BLaER1 treated with 17β-estradiol and CSF1 and Interleukin-3, amounts not matched to agents 10 nM and 100 nM (cell line): Measurements from ENCODE around the gene NKAIN4.

Experiments used
- H3K27ac ChIP-seq, 11 experiments: shearing (Covaris generic); formaldehyde crosslinking; 2 replicates each; pipeline ENCODE4 v1.8.1; 2022
- H3K27me3 ChIP-seq, 11 experiments: shearing (Covaris generic); formaldehyde crosslinking; 2 replicates each; pipeline ENCODE4 v1.8.1; 2022
- H3K36me3 ChIP-seq, 11 experiments: shearing (Covaris generic); formaldehyde crosslinking; 2 replicates each; pipeline ENCODE4 v1.8.1; 2022
- H3K4me1 ChIP-seq, 10 experiments: shearing (Covaris generic); formaldehyde crosslinking; 2 replicates each; pipeline ENCODE4 v1.8.1; 2022
- H3K4me2 ChIP-seq, 11 experiments: shearing (Covaris generic); formaldehyde crosslinking; 2 replicates each; pipeline ENCODE4 v1.8.1; 2022
- H3K4me3 ChIP-seq, 10 experiments: shearing (Covaris generic); formaldehyde crosslinking; 2 replicates each; pipeline ENCODE4 v1.8.1; 2022
- H3K9ac ChIP-seq, 11 experiments: shearing (Covaris generic); formaldehyde crosslinking; 2 replicates each; pipeline ENCODE4 v1.8.1; 2022
- H3K9me3 ChIP-seq, 11 experiments: shearing (Covaris generic); formaldehyde crosslinking; replicated peaks in 1 of 11; 2 replicates each; pipeline ENCODE4 v1.8.1; 2022
- H4K20me1 ChIP-seq, 11 experiments: shearing (Covaris generic); formaldehyde crosslinking; 2 replicates each; pipeline ENCODE4 v1.8.1; 2022
- Cebpa-rat ChIP-seq, 11 experiments: shearing (Covaris generic); IDR thresholded peaks; 2 replicates each; pipeline ENCODE4 v1.8.1; 2022

The NKAIN4 gene

DNA sequence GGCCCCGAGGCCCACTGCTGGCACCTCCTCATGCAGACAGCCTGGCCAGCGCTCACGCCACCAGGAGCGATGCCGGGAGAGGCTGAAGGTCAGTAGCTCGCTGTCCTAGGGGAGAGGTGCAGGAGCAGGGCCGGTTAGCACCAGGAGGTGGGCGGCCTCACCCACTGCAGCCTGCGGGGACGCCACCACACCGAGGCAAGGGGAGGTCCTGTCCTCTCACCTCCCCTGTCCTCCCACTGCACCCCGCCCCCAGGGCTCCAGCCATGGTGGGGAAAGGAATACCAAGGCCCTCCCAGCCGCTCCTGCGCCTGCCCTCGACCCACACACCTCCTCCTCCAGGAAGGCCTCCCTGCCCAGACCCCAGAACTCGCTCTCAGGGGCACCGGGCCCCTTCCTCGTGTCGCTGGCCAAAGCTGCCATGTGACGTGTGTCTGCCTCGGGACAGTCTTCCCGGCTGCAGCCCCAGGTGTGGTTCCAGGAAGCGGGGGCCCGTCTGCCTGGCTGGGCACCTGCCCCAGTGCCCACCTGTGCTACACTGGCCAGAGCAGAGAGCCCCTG, 6.5 kb downstream of the NKAIN4 start:
- peaks cover 37 to 99% (median 92%) of the 10 kb centered on the region in 10 experiments for H3K4me1 ChIP-seq
- H3K4me3 ChIP-seq = peak overlapping the region in 2 of 10 experiments; percentile 7 to 29; a peak in 3 of 20 replicates
- no peak for TF ChIP-seq Cebpa-rat (IDR thresholded peaks at IDR 0.05)
- H3K9ac ChIP-seq = peak overlapping the region in 4 of 11 experiments; percentile 1 to 54 (median 34); a peak in 5 of 22 replicates
- no peaks in the 10 kb centered on the region for H3K9me3 ChIP-seq
- peaks cover 0 to 5% (median 0%) of the 10 kb centered on the region in 11 experiments; a peak in 1 of 22 replicates for H3K36me3 ChIP-seq
- peaks cover 4 to 75% (median 11%) of the 10 kb centered on the region in 11 experiments; a peak in 21 of 22 replicates for H3K27me3 ChIP-seq
- peaks cover 0 to 74% (median 16%) of the 10 kb centered on the region in 11 experiments; a peak in 14 of 22 replicates for H4K20me1 ChIP-seq
- H3K4me2 ChIP-seq = peak overlapping the region; percentile 20 to 98 (median 92)
- H3K27ac ChIP-seq = peak overlapping the region in 2 of 11 experiments; percentile 2 to 9; a peak in 1 of 22 replicates

DNA sequence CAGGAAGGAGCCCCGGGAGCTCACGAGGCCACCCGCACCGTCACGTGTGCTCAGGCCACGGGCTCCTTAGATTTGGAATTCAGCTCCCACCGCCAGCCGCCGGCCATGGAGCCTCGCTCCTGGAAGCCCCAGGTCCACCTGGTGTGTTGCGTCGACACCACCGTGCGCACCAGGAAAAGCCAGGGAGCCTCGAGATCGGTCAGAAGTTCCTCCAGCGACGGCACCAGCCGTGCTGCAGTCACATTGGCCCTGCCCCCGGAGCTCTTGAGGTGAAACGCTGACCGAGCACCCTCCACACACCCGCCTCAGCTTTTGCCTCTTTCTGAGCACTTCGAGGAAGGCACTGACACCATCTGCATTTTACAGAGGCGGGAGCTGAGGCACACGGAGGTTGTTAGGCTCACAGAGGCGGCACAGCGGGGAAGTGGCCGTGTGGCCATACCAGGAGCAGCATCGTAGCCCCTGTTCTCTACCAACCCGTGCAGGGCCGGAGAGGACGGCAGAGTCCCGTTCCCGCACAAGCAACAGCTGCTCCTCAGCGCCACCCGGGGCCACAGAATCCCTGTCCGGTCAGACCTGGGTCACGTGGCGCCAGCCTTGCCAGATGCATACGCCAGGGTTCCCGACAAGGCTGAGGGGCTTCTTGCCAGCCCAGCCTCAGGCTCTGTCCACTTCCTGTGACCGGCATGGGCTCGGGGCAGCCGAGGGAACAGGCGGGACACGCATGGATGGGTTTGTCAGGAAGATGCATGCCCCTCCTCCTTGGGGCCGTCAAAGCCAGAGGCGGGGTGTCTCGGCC, 7.6 kb downstream of the NKAIN4 start:
- no peaks in the 10 kb centered on the region for H3K9me3 ChIP-seq
- H3K36me3 ChIP-seq = peaks cover 0 to 5% (median 0%) of the 10 kb centered on the region in 11 experiments; a peak in 1 of 22 replicates
- H3K4me2 ChIP-seq = peak overlapping the region; percentile 79 to 98 (median 94)
- H3K27me3 ChIP-seq = peaks cover 0 to 72% (median under 1%) of the 10 kb centered on the region in 11 experiments; a peak in 10 of 22 replicates
- H3K27ac ChIP-seq = 0 out of 22 replicates have a peak overlapping the region, but pooled peaks of 1 of the 11 experiments have one; percentile 8
- peak overlapping the region in 6 of 10 experiments; percentile 15 to 48 (median 29); a peak in 7 of 20 replicates for H3K4me3 ChIP-seq
- H3K4me1 ChIP-seq = peaks cover 33 to 99% (median 91%) of the 10 kb centered on the region in 10 experiments
- H4K20me1 ChIP-seq = peaks cover 0 to 67% (median 16%) of the 10 kb centered on the region in 11 experiments; a peak in 13 of 22 replicates
- no peak for TF ChIP-seq Cebpa-rat (IDR thresholded peaks at IDR 0.05)
- peak overlapping the region in 4 of 11 experiments; percentile 26 to 47 (median 37); a peak in 7 of 22 replicates for H3K9ac ChIP-seq

DNA sequence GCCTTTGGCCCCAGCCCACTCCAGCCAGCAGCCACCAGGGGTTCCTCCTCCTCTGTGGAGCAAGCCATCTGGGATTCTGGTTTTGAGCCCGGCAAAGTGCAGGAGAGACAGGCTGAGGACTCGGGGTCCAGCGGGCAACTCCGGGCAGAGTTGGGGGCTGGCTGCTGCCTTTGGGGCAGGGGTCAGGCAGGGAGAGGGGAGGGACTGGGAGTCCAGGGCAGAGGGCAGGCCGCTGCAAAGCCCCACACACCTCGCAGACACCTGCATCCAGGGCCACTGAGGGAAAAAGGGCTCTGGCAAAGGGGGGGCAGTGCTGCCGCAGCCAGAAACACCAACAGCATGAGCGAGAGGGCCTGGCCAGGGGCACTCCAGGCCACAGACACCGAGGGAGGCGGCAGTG, 9.8 kb downstream of the NKAIN4 start:
- no peak for TF ChIP-seq Cebpa-rat (IDR thresholded peaks at IDR 0.05)
- Histone ChIP-seq H3K27ac (no peak overlapping the region), H3K4me3 (no peak overlapping the region), H3K27me3 (peaks cover 0 to 63% (median 0%) of the 10 kb centered on the region in 11 experiments; a peak in 8 of 22 replicates), H3K9ac (no peak overlapping the region), H3K36me3 (peaks cover 0 to 5% (median 0%) of the 10 kb centered on the region in 11 experiments; a peak in 1 of 22 replicates), H4K20me1 (peaks cover 0 to 69% (median 16%) of the 10 kb centered on the region in 11 experiments; a peak in 13 of 22 replicates), H3K4me2 (peak overlapping the region in 5 of 11 experiments; percentile 54 to 76 (median 72); a peak in 6 of 22 replicates), H3K9me3 (no peaks in the 10 kb centered on the region), H3K4me1 (peaks cover 40 to 99% (median 91%) of the 10 kb centered on the region in 10 experiments)

DNA sequence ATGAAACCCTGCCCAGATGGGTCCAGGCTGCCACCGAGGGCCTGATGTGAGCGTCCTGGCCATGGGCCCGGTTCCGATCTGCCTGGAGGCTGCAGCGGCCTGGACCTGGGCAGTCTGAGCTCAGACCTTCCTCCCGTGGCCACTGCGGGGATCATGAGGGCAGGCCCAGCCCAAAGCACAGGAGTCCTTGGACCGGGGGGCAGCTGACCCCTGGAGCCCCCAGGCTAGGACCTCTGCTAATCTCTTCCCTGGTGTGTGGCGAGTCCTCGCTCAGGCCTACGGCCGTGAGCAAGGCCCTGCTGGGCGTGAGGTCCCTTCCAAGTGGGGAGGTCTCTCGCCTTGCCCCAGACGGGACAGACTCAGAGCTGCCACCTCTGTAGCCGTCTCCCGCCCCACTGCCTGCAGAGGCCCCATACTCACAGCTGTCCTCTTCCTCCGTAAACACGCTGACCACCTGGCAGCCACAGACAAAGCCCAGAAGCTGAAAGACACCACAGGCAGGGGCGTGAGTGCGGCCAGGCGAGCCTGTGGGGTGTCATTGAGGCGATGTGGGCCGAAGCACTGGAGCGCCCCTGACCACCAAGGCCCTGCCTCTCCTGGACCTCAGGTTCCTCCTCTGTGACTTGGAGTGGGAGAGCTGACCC, 10.5 kb downstream of the NKAIN4 start:
- Histone ChIP-seq H3K27ac (no peak overlapping the region), H3K4me2 (peak overlapping the region in 7 of 11 experiments; percentile 43 to 76 (median 71); a peak in 13 of 22 replicates), H3K4me3 (no peak overlapping the region), H4K20me1 (peaks cover 0 to 65% (median 11%) of the 10 kb centered on the region in 11 experiments; a peak in 13 of 22 replicates), H3K27me3 (peaks cover 0 to 56% (median 0%) of the 10 kb centered on the region in 11 experiments; a peak in 8 of 22 replicates), H3K4me1 (peaks cover 37 to 99% (median 91%) of the 10 kb centered on the region in 10 experiments), H3K9ac (no peak overlapping the region), H3K36me3 (peaks cover 0 to 5% (median 0%) of the 10 kb centered on the region in 11 experiments; a peak in 1 of 22 replicates), H3K9me3 (no peaks in the 10 kb centered on the region)
- TF ChIP-seq Cebpa-rat (IDR thresholded peaks at IDR 0.05) = no peak

DNA sequence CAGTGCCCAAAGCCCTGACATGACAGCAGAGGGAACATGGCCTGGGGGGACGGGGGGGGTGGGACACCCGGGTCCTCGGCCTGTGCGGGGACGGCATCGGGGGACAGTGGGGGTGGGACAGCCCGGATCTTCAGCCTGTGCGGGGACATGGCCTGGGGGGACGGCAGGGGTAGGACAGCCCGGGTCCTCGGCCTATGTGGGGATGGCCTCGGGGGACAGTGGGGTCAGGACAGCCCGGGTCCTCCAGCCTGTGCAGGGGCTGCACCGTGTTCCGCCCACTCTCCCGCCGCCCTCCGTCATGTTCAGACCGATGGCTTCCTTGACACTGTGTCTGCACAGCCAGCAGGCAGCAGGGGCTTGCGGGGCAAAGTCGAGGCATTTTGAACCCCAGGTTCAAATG, 11.5 kb downstream of the NKAIN4 start:
- no peak overlapping the region for H3K27ac ChIP-seq
- peaks cover 0 to 56% (median 9%) of the 10 kb centered on the region in 11 experiments; a peak in 11 of 22 replicates for H4K20me1 ChIP-seq
- no peak for TF ChIP-seq Cebpa-rat (IDR thresholded peaks at IDR 0.05)
- H3K4me3 ChIP-seq = no peak overlapping the region
- H3K36me3 ChIP-seq = peaks cover 0 to 5% (median 0%) of the 10 kb centered on the region in 11 experiments; a peak in 1 of 22 replicates
- H3K4me2 ChIP-seq = peak overlapping the region in 7 of 11 experiments; percentile 43 to 76 (median 71); a peak in 14 of 22 replicates
- H3K4me1 ChIP-seq = peaks cover 37 to 99% (median 91%) of the 10 kb centered on the region in 10 experiments
- no peaks in the 10 kb centered on the region for H3K9me3 ChIP-seq
- no peak overlapping the region for H3K9ac ChIP-seq
- H3K27me3 ChIP-seq = peaks cover 0 to 46% (median 0%) of the 10 kb centered on the region in 11 experiments; a peak in 7 of 22 replicates

DNA sequence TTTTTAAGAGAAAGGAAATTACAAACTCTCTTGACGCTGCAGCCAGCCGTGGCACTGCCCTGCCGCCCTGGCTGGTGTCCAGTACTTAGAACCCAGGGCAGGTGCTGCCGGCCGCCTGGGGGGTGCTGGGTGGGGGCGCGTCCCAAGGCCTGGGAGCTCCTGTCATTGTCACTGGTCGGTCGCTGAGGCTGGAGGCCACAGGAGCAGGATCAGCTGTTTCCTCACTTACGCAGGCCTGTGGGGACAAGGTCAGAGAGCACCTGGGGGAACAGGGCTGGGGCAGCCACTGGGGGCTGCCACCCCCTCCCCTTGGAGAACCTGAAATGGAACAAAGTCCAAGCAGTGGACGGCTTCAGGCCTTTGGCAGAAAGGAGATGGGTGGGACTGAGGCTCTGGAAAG, 13.0 kb downstream of the NKAIN4 start:
- no peak overlapping the region for H3K27ac ChIP-seq
- peaks cover 0 to 31% (median 0%) of the 10 kb centered on the region in 11 experiments; a peak in 6 of 22 replicates for H3K27me3 ChIP-seq
- no peak for TF ChIP-seq Cebpa-rat (IDR thresholded peaks at IDR 0.05)
- H4K20me1 ChIP-seq = peaks cover 0 to 41% (median 0%) of the 10 kb centered on the region in 11 experiments; a peak in 7 of 22 replicates
- H3K4me2 ChIP-seq = peak overlapping the region in 10 of 11 experiments; percentile 33 to 76 (median 60); a peak in 20 of 22 replicates
- H3K4me3 ChIP-seq = no peak overlapping the region
- H3K9me3 ChIP-seq = no peaks in the 10 kb centered on the region
- H3K9ac ChIP-seq = peak overlapping the region in 4 of 11 experiments; percentile 3 to 46 (median 24); a peak in 9 of 22 replicates
- peaks cover 0 to 5% (median 0%) of the 10 kb centered on the region in 11 experiments; a peak in 1 of 22 replicates for H3K36me3 ChIP-seq
- peaks cover 37 to 99% (median 91%) of the 10 kb centered on the region in 10 experiments for H3K4me1 ChIP-seq

DNA sequence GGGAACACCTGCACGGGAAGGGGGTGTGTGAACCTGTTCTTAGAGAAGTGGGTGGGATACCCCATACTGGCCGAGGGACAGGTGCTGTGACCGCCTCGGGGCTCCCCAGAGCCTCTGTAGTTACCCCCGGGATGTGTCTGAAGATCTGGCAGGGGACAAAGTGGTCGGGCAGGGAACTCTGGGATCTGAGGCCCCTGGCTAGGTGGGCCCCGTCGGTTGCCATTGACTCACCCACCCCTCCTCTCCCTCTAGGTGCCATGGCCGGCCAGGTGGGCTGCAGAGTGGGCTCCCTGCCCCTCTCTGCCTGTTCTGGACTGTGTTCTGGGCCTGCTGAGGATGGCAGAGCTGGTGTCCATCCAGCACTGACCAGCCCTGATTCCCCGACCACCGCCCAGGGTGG, 14.3 kb downstream of the NKAIN4 start:
- H3K27ac ChIP-seq = no peak overlapping the region
- peak overlapping the region in 8 of 11 experiments; percentile 79 to 95 (median 88); a peak in 11 of 22 replicates for H3K4me2 ChIP-seq
- no peak overlapping the region for H3K4me3 ChIP-seq
- H3K9me3 ChIP-seq = no peaks in the 10 kb centered on the region
- H3K27me3 ChIP-seq = peaks cover 0 to 21% (median 0%) of the 10 kb centered on the region in 11 experiments; a peak in 4 of 22 replicates
- H3K36me3 ChIP-seq = 0 out of 22 replicates have a peak, but pooled peaks cover 0 to 5% (median 0%) of the 10 kb centered on the region in 11 experiments
- H4K20me1 ChIP-seq = peaks cover 0 to 40% (median 0%) of the 10 kb centered on the region in 11 experiments; a peak in 7 of 22 replicates
- peaks cover 44 to 99% (median 92%) of the 10 kb centered on the region in 10 experiments for H3K4me1 ChIP-seq
- TF ChIP-seq Cebpa-rat (IDR thresholded peaks at IDR 0.05) = no peak
- no peak overlapping the region for H3K9ac ChIP-seq
